Ovary (tissue), 9 donors: ENCODE results near the gene EYS. TPM values are rescaled to one million over a fixed set of nuclear protein-coding genes. Genes with fewer than 3 reads are reported as not detected.

ENCODE experiments used
- DNase-seq, 5 donors: peaks; one replicate each; pipeline ENCODE4 v3.0.0-alpha.2; 2019 to 2020
- H3K27ac ChIP-seq, 2 donors: fragments of 200-600 bp; one replicate each; pipeline versions ENCODE4 v1.5.1 to v1.8.0; 2019 to 2022
- H3K27me3 ChIP-seq: fragments of 200-600 bp; one replicate; pipeline ENCODE4 v1.8.0; 2022
- H3K36me3 ChIP-seq: fragments of 200-600 bp; sonication (generic); one replicate; pipeline ENCODE4 v1.5.1; 2019
- H3K4me1 ChIP-seq: one replicate; pipeline ENCODE4 v1.8.1; 2013; ENCODE audit warnings: mild to moderate bottlenecking, moderate library complexity; ENCODE audit not compliant: insufficient read depth
- H3K4me3 ChIP-seq: fragments of 200-600 bp; sonication (generic); one replicate; pipeline ENCODE4 v1.5.1; 2017
- H3K9me3 ChIP-seq, 2 donors: fragments of 200-600 bp in 1 of 2; sonication (generic) in 1 of 2; one replicate each; pipeline versions ENCODE4 v1.5.1 to v1.8.1; 2013 to 2019; ENCODE audit warnings: mild to moderate bottlenecking in 1 of 2, moderate library complexity in 1 of 2
- CTCF ChIP-seq, 3 donors: fragments of 450-650 bp in 2 of 3; fragments of 200-600 bp in 1 of 3; IDR thresholded peaks; one replicate each; pipeline versions ENCODE4 v1.5.1 to v1.8.0; 2016 to 2022; ENCODE audit warnings: antibody characterized with exemption in 3 of 3, mild to moderate bottlenecking in 1 of 3
- EP300 ChIP-seq: sonication (generic); formaldehyde crosslinking; IDR thresholded peaks from one replicate; pipeline ENCODE4 v1.6.1; 2017; ENCODE audit warnings: antibody characterized with exemption
- POLR2A ChIP-seq: fragments of 450-650 bp; IDR thresholded peaks from one replicate; pipeline ENCODE4 v1.6.1; 2017; ENCODE audit warnings: antibody characterized with exemption, mild to moderate bottlenecking, moderate library complexity
- WGBS, 3 donors: extraction: QIAGEN DNeasy Blood & Tissue Kit in 1 of 3; methylation state at CpG; one replicate each; pipeline versions ENCODE4 v1.1.5 to v1.1.7; 2013 to 2017; 5-methylcytosine and 5-hydroxymethylcytosine counted together
- intact Hi-C, 4 donors: fragments of 100-400 bp; cut with DNase I; formaldehyde crosslinking; loops; one replicate each; pipeline versions ENCODE4 v1.11.0 to v1.15.1; 2022 to 2023
- polyA plus RNA-seq, 2 donors: library from polyadenylated mRNA; stranded (reverse); fragments of 200-250 nt in 1 of 2; fragments of 350-450 nt in 1 of 2; fragmentation: Illumina TruSeq in 1 of 2; extraction: RNeasy Lipid Tissue Mini Kit (QIAGEN cat#74804) in 1 of 2; gene quantifications; one replicate each; pipeline ENCODE4 v1.2.3, GENCODE V29; 2013 to 2014
- total RNA-seq, 7 donors: library from RNA; depleted of rRNA in 2 of 7; stranded (reverse); fragments of >200 nt in 2 of 7; fragmentation: NEBNext Ultra II Directional in 3 of 7; extraction: Animal tissue kit (Norgen Biotek cat#: 25700) in 3 of 7; gene quantifications; one replicate each; pipeline versions ENCODE4 v1.1.0 to v1.2.4, GENCODE V29; 2016 to 2023
- donor health status: DM: no; HTN: no; CAD: no; lungs with moderate emphysema.
- donor health status: DM: no; HTN: no; CAD: no.
- donor health status: Bipolar disorder and iron deficiency.
- donor health status: DM: yes; HTN: yes; CAD: no.
- donor health status: DM: no; HTN: no; CAD: no.
- donor health status: DM: yes; HTN: yes; CAD: no.

EYS gene
- total and polyA plus RNA-seq, 9 donors, result under 0.01 to 0.03 (median 0.01) TPM; not detected in 6

- no peaks in the 10 kb centered on the region for H3K4me1 ChIP-seq
- H3K27ac ChIP-seq, result no peak overlapping the region
- intact Hi-C loops, result no loop called here
- no peak for TF ChIP-seq EP300
- WGBS, 3 donors, result 91 to 92% (median 91%) methylated on average over 11 of the region's 11 CpGs
- no peaks in the 10 kb centered on the region for H3K36me3 ChIP-seq
- no peak overlapping the region for H3K4me3 ChIP-seq
- H3K9me3 ChIP-seq, result no peaks in the 10 kb centered on the region
- H3K27me3 ChIP-seq, result no peaks in the 10 kb centered on the region
- no peak for DNase-seq
These were observed 1405.5 kb downstream of the EYS start for GRCh38 chr6:64301307-64302236.

- WGBS, 3 donors, result 92 to 96% (median 93%) methylated on average over 7 of the region's 7 CpGs
- Histone ChIP-seq H3K27ac (no peak overlapping the region), H3K36me3 (no peaks in the 10 kb centered on the region), H3K9me3 (no peaks in the 10 kb centered on the region), H3K27me3 (no peaks in the 10 kb centered on the region), H3K4me3 (no peak overlapping the region), H3K4me1 (no peaks in the 10 kb centered on the region)
- intact Hi-C loops, result no loop called here
- TF ChIP-seq POLR2A (no peak), EP300 (no peak), CTCF (IDR thresholded peaks at IDR 0.05) (no peak)
- DNase-seq, result no peak
These were observed 1407.8 kb downstream of the EYS start for GRCh38 chr6:64299176-64299575.

- no peaks in the 10 kb centered on the region for H3K4me1 ChIP-seq
- intact Hi-C loops, result no loop called here
- H3K27ac ChIP-seq, result no peak overlapping the region
- no peak for DNase-seq
- H3K4me3 ChIP-seq, result no peak overlapping the region
- H3K27me3 ChIP-seq, result no peaks in the 10 kb centered on the region
- H3K36me3 ChIP-seq, result no peaks in the 10 kb centered on the region
- no peaks in the 10 kb centered on the region for H3K9me3 ChIP-seq
- TF ChIP-seq CTCF (IDR thresholded peaks at IDR 0.05) (no peak), POLR2A (no peak), EP300 (no peak)
These were observed 1413.0 kb downstream of the EYS start for GRCh38 chr6:64294034-64294433.

- Histone ChIP-seq H3K9me3 (no peaks in the 10 kb centered on the region), H3K27me3 (no peaks in the 10 kb centered on the region), H3K4me3 (no peak overlapping the region), H3K4me1 (no peaks in the 10 kb centered on the region), H3K36me3 (no peaks in the 10 kb centered on the region), H3K27ac (no peak overlapping the region)
- intact Hi-C loops, result no loop called here
- TF ChIP-seq EP300, result no peak
- TF ChIP-seq POLR2A, result no peak
- TF ChIP-seq CTCF (IDR thresholded peaks at IDR 0.05), result no peak
- no peak for DNase-seq
These were observed 1413.7 kb downstream of the EYS start for GRCh38 chr6:64293298-64293697.

- WGBS, 3 donors, result 56 to 82% (median 57%) methylated on average over 3 of the region's 3 CpGs
- intact Hi-C loops, result no loop called here
These were observed 1416.2 kb downstream of the EYS start for GRCh38 chr6:64290867-64291266.

More at GRCh38 chr6:64290867-64291266, 1416.2 kb downstream of the EYS start:
- no peaks in the 10 kb centered on the region for H3K4me1 ChIP-seq
- TF ChIP-seq CTCF (IDR thresholded peaks at IDR 0.05) (no peak), POLR2A (no peak), EP300 (no peak)
- H3K9me3 ChIP-seq, result no peaks in the 10 kb centered on the region
- H3K36me3 ChIP-seq, result no peaks in the 10 kb centered on the region
- H3K27ac ChIP-seq, result no peak overlapping the region
- H3K4me3 ChIP-seq, result no peak overlapping the region
- no peak for DNase-seq
- no peaks in the 10 kb centered on the region for H3K27me3 ChIP-seq
